Choroid plexus epithelial cell (primary cell): ENCODE measurements around the gene USH1G.
"Not testable (repeated sequence)": the region's sequence is repeated elsewhere in the genome, so short reads cannot be mapped to it uniquely, and the experiment has no call there.

Experiments
- DNase-seq: peaks from one replicate; pipeline ENCODE4 v3.0.0-alpha.2; 2010; ENCODE audit warnings: low read depth
- H3K4me3 ChIP-seq: 2 replicates; pipeline ENCODE4 v1.5.1; 2011; ENCODE audit warnings: low read depth, mild to moderate bottlenecking, control low read depth, low read length, moderate library complexity
- TF ChIP-seq, protein P1 (sequence below): conservative IDR thresholded peaks from 2 replicates; pipeline ENCODE4 v1.5.1; 2011; ENCODE audit warnings: low read depth, mild to moderate bottlenecking, control low read depth, inconsistent platforms, low read length, moderate library complexity

Gene USH1G

DNA sequence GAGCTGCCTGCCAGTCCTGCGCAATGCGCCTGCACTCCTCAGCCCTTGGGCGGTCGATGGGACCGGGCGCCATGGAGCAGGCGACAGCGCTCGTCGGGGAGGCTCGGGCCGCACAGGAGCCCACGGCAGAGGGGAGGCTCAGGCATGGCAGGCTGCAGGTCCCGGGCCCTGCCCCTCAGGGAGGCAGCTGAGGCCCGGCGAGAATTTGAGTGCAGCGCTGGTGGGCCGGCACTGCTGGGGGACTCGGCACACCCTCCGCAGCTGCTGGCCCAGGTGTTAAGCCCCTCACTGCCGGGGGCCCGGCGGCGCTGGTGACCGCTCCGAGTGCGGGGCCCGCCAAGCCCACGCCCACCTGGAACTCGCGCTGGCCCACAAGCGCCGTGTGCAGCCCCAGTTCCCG is 16.0 kb downstream of the USH1G start:
- TF ChIP-seq, protein P1, sequence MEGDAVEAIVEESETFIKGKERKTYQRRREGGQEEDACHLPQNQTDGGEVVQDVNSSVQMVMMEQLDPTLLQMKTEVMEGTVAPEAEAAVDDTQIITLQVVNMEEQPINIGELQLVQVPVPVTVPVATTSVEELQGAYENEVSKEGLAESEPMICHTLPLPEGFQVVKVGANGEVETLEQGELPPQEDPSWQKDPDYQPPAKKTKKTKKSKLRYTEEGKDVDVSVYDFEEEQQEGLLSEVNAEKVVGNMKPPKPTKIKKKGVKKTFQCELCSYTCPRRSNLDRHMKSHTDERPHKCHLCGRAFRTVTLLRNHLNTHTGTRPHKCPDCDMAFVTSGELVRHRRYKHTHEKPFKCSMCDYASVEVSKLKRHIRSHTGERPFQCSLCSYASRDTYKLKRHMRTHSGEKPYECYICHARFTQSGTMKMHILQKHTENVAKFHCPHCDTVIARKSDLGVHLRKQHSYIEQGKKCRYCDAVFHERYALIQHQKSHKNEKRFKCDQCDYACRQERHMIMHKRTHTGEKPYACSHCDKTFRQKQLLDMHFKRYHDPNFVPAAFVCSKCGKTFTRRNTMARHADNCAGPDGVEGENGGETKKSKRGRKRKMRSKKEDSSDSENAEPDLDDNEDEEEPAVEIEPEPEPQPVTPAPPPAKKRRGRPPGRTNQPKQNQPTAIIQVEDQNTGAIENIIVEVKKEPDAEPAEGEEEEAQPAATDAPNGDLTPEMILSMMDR: no peak
- H3K4me3 ChIP-seq: no peak overlapping the region
- no peak for DNase-seq

DNA sequence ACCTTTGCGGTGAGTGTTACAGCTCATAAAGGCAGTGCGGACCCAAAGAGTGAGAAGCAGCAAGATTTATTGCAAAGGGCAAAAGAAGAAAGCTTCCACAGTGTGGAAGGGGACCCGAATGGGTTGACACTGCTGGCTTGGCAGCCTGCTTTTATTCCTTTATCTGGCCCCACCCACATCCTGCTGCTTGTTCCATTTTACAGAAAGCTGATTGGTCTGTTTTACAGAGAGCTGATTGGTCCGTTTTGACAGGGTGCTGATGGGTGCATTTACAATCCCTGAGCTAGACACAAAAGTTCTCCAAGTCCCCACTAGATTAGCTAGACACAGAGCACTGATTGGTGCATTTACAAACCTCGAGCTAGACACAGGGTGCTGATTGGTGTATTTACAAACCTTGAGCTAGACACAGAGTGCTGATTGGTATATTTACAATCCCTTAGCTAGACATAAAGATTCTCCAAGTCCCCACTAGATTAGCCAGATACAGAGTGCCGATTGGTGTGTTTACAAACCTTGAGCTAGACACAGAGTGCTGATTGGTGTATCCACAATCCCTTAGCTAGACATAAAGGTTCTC is 16.8 kb downstream of the USH1G start:
- not testable (repeated sequence) for H3K4me3 ChIP-seq, DNase-seq

DNA sequence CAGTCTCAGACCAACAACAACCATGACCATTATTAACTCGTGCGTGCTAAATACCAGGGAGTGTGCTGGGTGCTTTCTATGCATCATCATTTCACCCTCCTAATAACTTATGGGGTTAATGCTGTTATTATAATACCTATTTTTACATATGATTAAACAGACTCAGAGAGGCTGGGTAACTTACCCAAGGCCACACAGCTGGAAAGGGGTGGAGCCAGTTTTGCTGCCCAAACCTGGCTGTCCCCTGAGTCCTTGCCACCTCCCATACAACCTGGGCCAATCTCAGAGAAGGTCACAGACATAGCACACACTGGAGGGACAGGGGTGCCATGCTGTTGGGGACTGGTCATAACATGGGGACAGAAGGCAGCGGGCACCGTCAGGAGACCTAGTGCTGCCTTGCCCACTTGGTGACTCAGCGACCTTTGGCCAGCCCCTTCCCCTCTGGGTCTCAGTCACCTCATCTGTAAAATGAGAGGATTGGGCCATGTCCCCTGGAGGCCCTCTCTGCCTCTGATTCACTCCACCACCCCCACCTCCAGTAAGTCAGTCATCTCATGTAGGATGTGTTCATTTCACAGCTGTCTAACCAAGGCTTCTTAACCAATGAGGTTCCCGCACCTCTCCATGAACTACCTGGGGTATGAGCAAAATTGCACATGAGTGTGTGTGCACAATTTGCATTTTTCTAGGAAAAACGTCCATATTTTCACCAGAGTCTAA is 18.2 kb downstream of the USH1G start:
- no peak for DNase-seq
- no peak overlapping the region for H3K4me3 ChIP-seq
- TF ChIP-seq, protein P1: no peak

DNA sequence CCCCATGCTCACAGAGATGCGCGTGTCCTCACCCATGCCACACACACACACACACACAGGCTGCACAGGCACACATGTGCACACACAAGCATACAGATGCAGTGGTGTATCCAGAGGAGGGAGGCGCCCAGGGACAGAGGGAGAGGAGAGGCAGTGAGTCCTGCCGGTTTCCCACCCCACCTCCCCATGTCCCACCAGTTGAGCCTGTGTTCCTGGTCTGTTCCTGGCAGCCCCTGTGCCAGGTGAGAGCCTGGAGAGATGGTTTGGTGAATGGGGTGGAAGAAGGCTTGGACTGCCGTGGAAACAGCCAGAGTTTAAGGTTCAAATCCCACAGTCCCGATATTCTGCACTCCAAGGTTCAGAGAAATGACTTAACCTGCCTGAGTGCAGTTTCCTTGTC is 19.4 kb downstream of the USH1G start:
- H3K4me3 ChIP-seq: no peak overlapping the region
- TF ChIP-seq, protein P1: no peak
- no peak for DNase-seq

DNA sequence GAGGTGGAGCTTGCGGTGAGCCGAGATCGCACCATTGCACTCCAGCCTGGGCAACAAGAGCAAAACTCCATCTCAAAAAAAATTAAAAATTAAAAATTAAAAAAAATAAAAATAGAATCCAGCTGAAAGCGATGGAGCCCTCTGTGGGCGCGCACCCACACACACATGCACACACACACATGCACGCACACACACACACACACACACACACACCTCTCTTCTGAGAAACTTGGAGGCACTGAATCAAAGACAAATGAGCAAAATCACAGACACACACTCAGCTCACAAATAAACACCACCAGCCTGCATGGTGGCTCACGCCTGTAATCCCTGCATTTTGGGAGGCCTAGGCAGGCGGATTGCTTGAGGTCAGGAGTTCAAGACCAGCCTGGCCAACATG is 20.0 kb downstream of the USH1G start:
- H3K4me3 ChIP-seq: no peak overlapping the region
- TF ChIP-seq, protein P1: no peak

DNA sequence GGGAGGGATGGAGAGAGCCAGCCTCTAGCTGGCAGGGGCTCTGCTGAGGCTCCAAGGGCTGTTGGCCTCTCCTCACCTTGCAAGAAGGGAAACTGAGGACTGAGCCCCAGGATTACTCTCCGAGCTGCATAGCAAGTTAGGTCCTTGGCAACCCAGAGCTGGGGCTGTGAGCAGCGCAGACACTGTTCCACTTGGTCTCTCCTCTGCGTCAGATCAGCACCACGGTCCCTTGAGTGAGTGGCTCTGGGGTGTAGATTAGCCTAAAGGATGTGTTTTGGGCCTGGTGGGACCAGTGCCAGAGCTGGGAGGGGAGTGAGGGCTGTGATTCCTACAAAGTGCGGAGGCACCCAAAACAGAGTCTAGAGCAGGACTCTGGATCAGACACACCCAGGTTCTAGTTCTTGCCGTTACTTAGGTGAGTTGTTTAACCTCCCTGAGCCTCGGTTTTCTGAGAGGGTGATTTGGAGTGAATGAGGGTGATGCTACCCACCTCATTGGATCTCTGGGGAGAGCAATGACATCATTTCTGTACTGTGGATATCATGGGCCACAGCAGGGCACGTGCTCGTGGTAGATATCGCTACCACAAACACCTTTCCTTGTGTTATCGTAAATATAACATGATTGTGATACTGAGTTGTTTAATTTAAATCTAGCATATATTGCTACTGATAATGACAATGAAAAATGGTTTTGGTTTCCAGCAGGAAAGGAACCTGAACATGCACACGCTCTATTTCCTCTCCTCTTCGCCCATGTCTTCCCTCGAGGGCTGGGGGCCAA is 21.5 kb downstream of the USH1G start:
- no peak for DNase-seq
- H3K4me3 ChIP-seq: no peak overlapping the region
- TF ChIP-seq, protein P1: no peak

More for the DNA sequence above, 20.0 kb downstream of the USH1G start:
- DNase-seq: no peak

DNA sequence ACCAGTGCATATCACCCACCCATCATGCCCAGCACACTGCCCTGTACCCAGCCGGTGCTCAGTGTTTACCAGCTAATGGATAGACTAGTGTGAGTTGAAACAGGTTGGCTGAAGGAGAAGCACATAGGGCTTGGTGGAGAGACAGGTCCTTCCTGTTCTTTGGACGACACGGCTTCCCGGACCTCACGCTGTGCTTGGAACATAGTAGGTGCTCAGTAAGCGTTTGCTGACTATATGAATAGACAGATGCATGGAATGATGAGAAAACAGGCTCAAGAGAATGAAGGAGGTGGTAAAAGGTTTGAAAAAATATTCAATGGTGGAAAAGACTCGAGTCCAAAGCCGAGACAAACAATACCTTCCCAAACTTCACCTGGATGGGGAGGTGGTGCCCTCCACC is 22.8 kb downstream of the USH1G start:
- DNase-seq: no peak
- TF ChIP-seq, protein P1: no peak
- no peak overlapping the region for H3K4me3 ChIP-seq
